Thyroid gland (tissue), 4 donors: Measurements from ENCODE around the gene STX19. TPM values are rescaled to one million over a fixed set of nuclear protein-coding genes. Genes with fewer than 3 reads are reported as not detected.
A peak's percentile ranks its signal among the peaks of the same experiment; 100 is the strongest.

Experiments
- DNase-seq, 2 donors: peaks; one replicate each; pipeline ENCODE4 v3.0.0-alpha.2; 2019
- H3K27ac ChIP-seq, 3 donors: fragments of 200-600 bp; sonication (generic); 1 replicate in 2 of 3; 2 replicates in 1 of 3; pipeline ENCODE4 v1.5.1; 2016 to 2019; ENCODE audit warnings: mild to moderate bottlenecking in 1 of 3, moderate library complexity in 1 of 3
- H3K27me3 ChIP-seq: fragments of 200-600 bp; sonication (generic); one replicate; pipeline ENCODE4 v1.5.1; 2019
- H3K36me3 ChIP-seq, 2 donors: fragments of 200-600 bp; sonication (generic); one replicate each; pipeline ENCODE4 v1.5.1; 2016 to 2019
- H3K4me1 ChIP-seq, 2 donors: fragments of 200-600 bp; sonication (generic); one replicate each; pipeline ENCODE4 v1.5.1; 2017 to 2019
- H3K4me3 ChIP-seq, 3 donors: fragments of 200-600 bp; sonication (generic); replicated peaks in 1 of 3; 1 replicate in 2 of 3; 2 replicates in 1 of 3; pipeline ENCODE4 v1.5.1; 2016; ENCODE audit warnings: mild to moderate bottlenecking in 1 of 3
- H3K9me3 ChIP-seq: fragments of 200-600 bp; sonication (generic); one replicate; pipeline ENCODE4 v1.5.1; 2017
- CTCF ChIP-seq, 6 experiments: fragments of 200-600 bp in 3 of 6; fragments of 450-650 bp in 3 of 6; sonication (generic) in 3 of 6; IDR thresholded peaks; one replicate each; pipeline ENCODE4 v1.5.1; 2016 to 2019; ENCODE audit warnings: antibody characterized with exemption in 6 of 6, mild to moderate bottlenecking in 2 of 6, inconsistent platforms in 1 of 6, moderate library complexity in 1 of 6
- POLR2A ChIP-seq, 2 donors: fragments of 450-650 bp; IDR thresholded peaks; one replicate each; pipeline ENCODE4 v1.6.1; 2017; ENCODE audit warnings: antibody characterized with exemption in 2 of 2, mild to moderate bottlenecking in 2 of 2, moderate library complexity in 1 of 2
- WGBS, 2 donors: methylation state at CpG; one replicate each; pipeline ENCODE4 v1.1.5; 2017; 5-methylcytosine and 5-hydroxymethylcytosine counted together
- intact Hi-C: fragments of 100-400 bp; cut with DNase I; formaldehyde crosslinking; loops from one replicate; pipeline ENCODE4 v1.15.1; 2023
- total RNA-seq, 4 donors: library from RNA; depleted of rRNA; stranded (reverse); fragments of >200 nt; gene quantifications; one replicate each; pipeline ENCODE4 v1.2.3, GENCODE V29; 2016

Gene STX19
- total RNA-seq, 4 donors from 2014 or later = not detected

GRCh38 chr3:94012185-94012584, 16.2 kb downstream of the STX19 start:
- no peak overlapping the region for H3K4me3 ChIP-seq
- 76 to 87% methylated on average over 1 of the region's 1 CpG for WGBS, 2 donors
- no peaks in the 10 kb centered on the region for H3K9me3 ChIP-seq
- intact Hi-C loops = no loop called here
- no peak for DNase-seq
- no peaks in the 10 kb centered on the region for H3K36me3 ChIP-seq
- H3K4me1 ChIP-seq = no peaks in the 10 kb centered on the region
- H3K27ac ChIP-seq = no peak overlapping the region
- TF ChIP-seq CTCF (IDR thresholded peaks at IDR 0.05) (no peak), POLR2A (IDR thresholded peaks at IDR 0.05) (no peak)
- no peaks in the 10 kb centered on the region for H3K27me3 ChIP-seq

GRCh38 chr3:94011233-94011711, 17.1 kb downstream of the STX19 start:
- intact Hi-C loops = no loop called here
- no peak overlapping the region for H3K27ac ChIP-seq

GRCh38 chr3:94009608-94010007, 18.8 kb downstream of the STX19 start:
- H3K27me3 ChIP-seq = no peaks in the 10 kb centered on the region
- no peaks in the 10 kb centered on the region for H3K36me3 ChIP-seq
- no peak for TF ChIP-seq CTCF (IDR thresholded peaks at IDR 0.05)
- TF ChIP-seq POLR2A (IDR thresholded peaks at IDR 0.05) = no peak
- intact Hi-C loops = loop anchor here (10.0 kb wide), 1 partner anchor 55 kb away; the partner anchor contains the start of genes DHFR2 and NSUN3
- no peaks in the 10 kb centered on the region for H3K4me1 ChIP-seq
- H3K27ac ChIP-seq = no peak overlapping the region
- no peaks in the 10 kb centered on the region for H3K9me3 ChIP-seq
- no peak for DNase-seq
- no peak overlapping the region for H3K4me3 ChIP-seq
- 94 to 99% methylated on average over 2 of the region's 2 CpGs for WGBS, 2 donors

More at GRCh38 chr3:94011233-94011711, 17.1 kb downstream of the STX19 start:
- Histone ChIP-seq H3K4me3 (no peak overlapping the region), H3K27me3 (no peaks in the 10 kb centered on the region), H3K36me3 (no peaks in the 10 kb centered on the region), H3K9me3 (no peaks in the 10 kb centered on the region), H3K4me1 (no peaks in the 10 kb centered on the region)
- no peak for DNase-seq
- no peak for TF ChIP-seq CTCF (IDR thresholded peaks at IDR 0.05)
- WGBS, 2 donors = 88 to 90% methylated on average over 3 of the region's 3 CpGs

- no peak for DNase-seq
- no peaks in the 10 kb centered on the region for H3K4me1 ChIP-seq
- WGBS, 2 donors = 96 to 97% methylated on average over 2 of the region's 2 CpGs
- no peaks in the 10 kb centered on the region for H3K36me3 ChIP-seq
- intact Hi-C loops = loop anchor here (10.0 kb wide), 1 partner anchor 57 kb away; the partner anchor contains the start of genes DHFR2 and NSUN3
- no peak overlapping the region for H3K4me3 ChIP-seq
- H3K27ac ChIP-seq = no peak overlapping the region
- TF ChIP-seq CTCF (IDR thresholded peaks at IDR 0.05) = no peak
- TF ChIP-seq POLR2A (IDR thresholded peaks at IDR 0.05) = no peak
- H3K9me3 ChIP-seq = no peaks in the 10 kb centered on the region
- H3K27me3 ChIP-seq = no peaks in the 10 kb centered on the region
Measured at GRCh38 chr3:94008253-94008652, 20.1 kb downstream of the STX19 start.

GRCh38 chr3:94004301-94004910, 24.0 kb downstream of the STX19 start:
- H3K4me3 ChIP-seq = peak overlapping the region in 1 of 3 donors; percentile 40
- no peak for DNase-seq
- TF ChIP-seq POLR2A (IDR thresholded peaks at IDR 0.05) (no peak), CTCF (IDR thresholded peaks at IDR 0.05) (peak; percentile 21 to 79 (median 68))
- H3K27ac ChIP-seq = peak overlapping the region in 1 of 3 donors; percentile 39
- intact Hi-C loops = loop anchor here (10.0 kb wide), 1 partner anchor 60 kb away; the partner anchor contains the start of genes DHFR2 and NSUN3
- no peaks in the 10 kb centered on the region for H3K9me3 ChIP-seq
- WGBS, 2 donors = 3 to 5% methylated on average over 4 of the region's 4 CpGs
- H3K4me1 ChIP-seq = no peaks in the 10 kb centered on the region
- H3K36me3 ChIP-seq = no peaks in the 10 kb centered on the region
- H3K27me3 ChIP-seq = no peaks in the 10 kb centered on the region
